ENCODE results near the gene ERMN.

DNA sequence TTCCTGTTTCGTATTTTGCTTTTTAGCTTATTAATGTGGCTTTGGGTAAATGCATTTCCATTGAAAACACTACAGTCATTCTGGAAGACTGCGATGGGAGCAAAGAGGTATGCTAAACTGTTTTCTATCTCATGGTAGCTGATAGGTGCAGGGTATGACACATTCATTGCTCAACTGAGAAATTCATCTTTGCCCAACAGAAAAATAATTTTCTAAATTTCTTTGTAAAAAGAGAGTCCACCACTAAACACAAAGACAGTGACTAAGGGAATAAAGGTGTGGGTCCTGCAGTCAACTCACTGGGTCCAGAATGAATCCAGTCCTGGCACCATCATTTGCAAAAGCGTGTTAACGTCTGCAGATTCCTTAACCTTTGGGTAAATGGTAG, 19.9 kb downstream of the ERMN start:
- TF ChIP-seq, protein P1, sequence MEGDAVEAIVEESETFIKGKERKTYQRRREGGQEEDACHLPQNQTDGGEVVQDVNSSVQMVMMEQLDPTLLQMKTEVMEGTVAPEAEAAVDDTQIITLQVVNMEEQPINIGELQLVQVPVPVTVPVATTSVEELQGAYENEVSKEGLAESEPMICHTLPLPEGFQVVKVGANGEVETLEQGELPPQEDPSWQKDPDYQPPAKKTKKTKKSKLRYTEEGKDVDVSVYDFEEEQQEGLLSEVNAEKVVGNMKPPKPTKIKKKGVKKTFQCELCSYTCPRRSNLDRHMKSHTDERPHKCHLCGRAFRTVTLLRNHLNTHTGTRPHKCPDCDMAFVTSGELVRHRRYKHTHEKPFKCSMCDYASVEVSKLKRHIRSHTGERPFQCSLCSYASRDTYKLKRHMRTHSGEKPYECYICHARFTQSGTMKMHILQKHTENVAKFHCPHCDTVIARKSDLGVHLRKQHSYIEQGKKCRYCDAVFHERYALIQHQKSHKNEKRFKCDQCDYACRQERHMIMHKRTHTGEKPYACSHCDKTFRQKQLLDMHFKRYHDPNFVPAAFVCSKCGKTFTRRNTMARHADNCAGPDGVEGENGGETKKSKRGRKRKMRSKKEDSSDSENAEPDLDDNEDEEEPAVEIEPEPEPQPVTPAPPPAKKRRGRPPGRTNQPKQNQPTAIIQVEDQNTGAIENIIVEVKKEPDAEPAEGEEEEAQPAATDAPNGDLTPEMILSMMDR (IDR thresholded peaks at IDR 0.05; ENCODE audit: low read length): no peak
- no peak for TF ChIP-seq EZH2 (IDR thresholded peaks at IDR 0.05; ENCODE audit: borderline replicate concordance, low read length)

All from OCI-LY1 (cell line).